Skeletal muscle cell (primary cell): Measurements from ENCODE around the gene TMEM18.

Experiments used
- DNase-seq: peaks from one replicate; pipeline ENCODE4 v3.0.0-alpha.2; 2010; ENCODE audit warnings: low read depth
- H3K4me3 ChIP-seq: 2 replicates; pipeline ENCODE4 v1.5.1; 2011; ENCODE audit warnings: low read depth, mild to moderate bottlenecking, control low read depth, low read length, moderate library complexity

The TMEM18 gene

DNA sequence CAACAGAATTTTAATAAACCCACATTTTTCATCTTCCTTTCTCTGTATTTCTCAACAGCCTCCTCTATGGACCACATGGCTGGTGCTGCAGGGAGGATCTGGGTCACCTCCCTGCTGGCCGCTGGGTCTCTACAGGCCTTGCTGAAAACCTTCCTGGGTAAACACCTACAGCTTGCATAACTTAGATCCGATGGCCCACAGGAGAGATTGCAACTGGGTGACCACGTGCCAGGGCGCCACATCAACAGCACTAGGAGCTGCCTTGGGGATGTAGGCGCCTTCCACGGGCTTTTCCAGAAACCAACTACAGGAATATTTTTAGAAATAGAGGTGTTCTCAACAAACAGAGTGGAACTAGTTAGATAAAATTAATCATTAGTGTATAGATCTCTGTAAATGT, 19.4 kb downstream of the TMEM18 start:
- no peak overlapping the region for H3K4me3 ChIP-seq
- DNase-seq: no peak

DNA sequence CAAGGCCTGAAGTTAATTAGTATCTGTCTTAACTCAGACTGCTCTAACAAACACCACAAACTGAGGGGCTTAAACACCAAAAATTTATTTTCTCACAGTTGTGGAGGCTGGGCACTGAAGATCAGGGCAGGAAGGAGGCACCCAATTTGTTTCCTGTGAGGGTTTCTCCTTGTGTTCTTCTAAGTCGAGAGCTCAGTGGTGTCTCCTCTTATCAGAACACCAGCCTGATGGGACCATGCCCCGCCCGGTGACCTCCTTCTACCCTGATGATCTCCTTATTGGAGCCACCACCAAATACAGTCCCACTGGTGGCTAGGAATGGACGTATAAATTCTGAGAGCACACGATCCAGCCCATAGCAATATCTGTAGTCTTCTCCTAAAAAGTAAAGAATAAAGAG, 20.5 kb downstream of the TMEM18 start:
- no peak overlapping the region for H3K4me3 ChIP-seq
- DNase-seq: no peak

DNA sequence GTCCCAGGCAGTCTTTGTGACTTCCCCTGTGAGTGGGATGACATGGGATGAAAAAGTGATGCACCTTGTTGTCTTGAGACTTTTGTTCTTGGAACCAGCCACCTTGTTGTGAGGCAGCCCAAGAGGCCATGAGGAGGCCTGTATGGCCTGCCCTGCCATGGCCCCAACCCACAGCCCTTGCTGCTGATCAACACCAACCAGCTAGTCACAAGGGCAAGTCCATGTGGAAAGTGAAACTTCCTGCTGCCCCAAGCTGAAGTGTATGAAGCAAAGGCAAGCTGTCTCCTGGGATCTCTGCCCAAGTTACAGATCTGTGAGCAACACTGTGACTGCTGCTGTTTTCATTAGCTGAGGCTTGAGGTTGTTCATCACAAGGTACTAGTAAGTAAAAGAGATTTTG, 21.6 kb downstream of the TMEM18 start:
- no peak for DNase-seq
- H3K4me3 ChIP-seq: no peak overlapping the region

DNA sequence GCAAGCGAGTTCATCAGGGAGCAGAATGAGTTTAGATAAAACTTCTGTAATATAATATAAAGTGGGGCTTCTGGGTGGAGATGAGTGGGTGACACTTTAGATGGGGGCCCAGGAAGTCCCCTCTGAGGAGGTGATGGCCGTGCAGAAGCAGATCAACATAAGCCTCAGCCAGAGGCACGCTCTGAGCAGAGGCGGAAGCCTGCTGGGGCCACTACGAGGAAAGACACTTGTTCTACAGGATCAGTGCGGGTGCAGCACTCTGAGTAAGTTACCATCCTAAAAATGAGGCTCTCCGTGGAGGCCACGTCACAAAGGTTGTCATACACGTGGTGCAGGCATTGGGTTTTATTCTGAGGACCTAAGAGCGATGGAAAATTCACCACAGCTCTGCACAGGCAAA, 22.3 kb downstream of the TMEM18 start:
- DNase-seq: no peak
- H3K4me3 ChIP-seq: no peak overlapping the region

DNA sequence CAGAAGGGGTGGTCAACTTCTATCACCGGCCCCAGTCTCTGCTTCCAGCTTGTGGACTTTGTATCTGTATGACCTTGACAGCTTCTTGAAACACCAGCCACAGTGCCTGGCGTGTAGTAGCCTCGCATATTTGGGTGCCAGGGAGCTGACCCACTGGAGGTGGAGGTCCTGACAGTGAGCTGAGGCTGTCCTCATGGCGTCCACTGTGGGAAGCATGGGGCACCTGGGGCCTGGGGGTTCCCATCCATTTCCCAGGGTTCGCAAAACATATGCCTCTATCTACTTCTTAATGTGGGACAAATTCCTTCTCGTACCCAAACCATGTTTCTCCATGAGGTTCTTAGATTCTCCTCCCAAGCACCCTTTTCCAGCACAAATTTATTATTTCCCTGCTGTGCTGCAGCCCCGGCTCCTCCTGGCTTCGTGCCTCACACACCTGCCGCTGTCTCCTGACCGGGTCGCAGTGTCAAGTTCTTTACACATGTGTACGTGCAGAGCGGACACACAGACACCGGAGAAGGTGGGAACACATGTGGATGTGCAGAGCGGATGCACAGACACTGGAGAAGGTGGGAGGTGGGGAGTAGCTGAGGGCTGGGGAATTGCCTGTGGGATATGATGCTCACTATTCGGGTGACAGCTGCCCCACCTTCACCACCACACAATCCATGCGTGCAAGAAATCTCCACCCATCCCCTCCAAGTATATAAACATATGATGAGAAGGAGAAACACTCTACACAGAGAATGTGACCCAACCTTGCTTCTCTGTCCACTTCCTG, 23.4 kb downstream of the TMEM18 start:
- DNase-seq: no peak
- H3K4me3 ChIP-seq: no peak overlapping the region

DNA sequence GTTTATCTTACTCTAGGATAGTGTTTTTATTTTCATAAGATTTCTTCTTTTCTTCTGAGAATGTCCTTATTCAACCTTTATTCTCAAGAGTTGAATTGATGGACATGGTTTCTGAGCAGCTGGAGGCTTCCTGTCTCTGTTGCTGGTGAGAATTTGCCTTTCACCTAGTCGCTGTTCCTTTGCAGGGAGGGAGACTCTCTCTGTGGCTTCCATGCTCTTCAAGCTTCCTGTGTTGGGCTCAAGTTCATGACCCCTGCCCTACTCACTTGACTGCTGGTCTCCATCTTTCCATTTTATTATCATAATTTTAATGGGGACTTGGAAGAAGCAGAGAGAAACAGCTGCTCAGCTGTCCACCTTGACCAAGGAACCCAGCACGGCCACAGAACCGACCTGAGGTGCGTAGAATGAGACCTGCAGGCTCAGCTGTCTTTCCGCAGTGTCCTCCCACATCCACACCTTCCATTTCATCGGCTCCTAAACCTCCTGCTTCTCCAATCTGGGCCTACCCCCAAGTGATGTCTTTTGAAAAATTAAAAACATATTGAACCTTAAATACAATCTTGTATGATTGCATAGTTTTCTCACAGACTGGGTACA, 24.2 kb downstream of the TMEM18 start:
- DNase-seq: no peak
- no peak overlapping the region for H3K4me3 ChIP-seq

DNA sequence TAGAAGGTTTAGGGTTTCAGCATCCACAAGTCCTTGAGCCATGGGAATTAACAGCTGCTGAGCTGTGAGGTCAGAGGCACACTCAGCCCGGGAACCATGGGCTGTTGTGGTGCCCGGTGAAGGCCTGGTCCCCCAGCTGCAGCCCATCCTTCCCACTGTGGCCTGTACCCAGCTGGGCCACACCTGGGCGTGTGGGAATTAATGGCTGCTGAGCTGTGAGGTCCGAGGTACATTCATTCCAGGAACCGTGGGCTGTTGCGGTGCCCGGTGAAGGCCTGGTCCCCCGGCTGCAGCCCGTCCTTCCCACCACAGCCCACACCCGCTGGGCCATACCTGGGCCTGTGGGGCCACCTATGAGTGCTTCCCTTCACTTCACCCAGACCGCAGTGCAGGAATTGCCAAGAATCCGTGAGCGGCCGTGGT, 25.2 kb downstream of the TMEM18 start:
- DNase-seq: no peak
- no peak overlapping the region for H3K4me3 ChIP-seq

DNA sequence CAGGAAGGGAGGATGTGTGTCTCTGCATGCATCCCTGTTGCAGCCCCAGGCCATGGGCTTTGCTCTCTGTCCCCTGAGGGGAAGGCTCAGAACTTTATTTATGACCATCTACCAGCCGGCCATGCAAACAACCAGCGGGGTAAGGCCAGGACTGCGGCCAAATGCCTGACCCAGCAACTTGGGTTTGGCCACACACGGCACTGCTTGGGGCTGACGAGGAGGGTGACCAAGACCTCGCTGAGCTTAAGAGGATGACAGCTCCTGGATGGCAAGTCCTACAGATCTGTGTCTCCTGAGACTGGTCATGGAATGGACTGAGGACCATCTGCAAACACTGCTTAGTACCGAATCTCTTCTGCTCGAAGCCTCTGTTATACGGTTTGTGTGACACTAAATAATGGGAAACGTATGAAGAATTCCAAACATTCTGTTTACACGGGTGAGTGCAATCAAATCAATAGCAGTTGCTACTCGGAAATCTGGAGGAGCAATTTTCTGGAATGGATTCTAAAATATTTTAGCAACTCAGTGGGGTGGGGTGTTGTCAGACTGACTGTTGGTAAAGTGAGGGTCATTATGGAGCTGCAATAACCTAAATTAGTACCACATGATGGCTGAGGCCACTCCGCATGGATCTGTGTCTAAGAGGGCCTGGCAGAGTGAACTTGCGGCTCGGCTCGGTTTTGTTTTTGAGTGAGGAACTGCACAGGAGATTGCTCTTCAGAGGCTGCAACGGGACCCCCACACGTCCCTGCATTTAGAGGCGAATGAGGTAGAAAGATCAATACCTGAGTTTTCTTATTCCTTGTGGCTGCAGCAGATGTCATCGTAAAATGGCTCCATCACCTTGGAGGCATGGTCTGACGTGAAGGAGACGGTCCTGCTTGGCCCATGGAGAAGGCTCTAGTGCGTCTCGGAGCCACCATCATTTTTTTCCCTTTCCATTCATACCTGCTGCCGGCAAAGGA, 26.6 kb downstream of the TMEM18 start:
- no peak overlapping the region for H3K4me3 ChIP-seq
- no peak for DNase-seq

DNA sequence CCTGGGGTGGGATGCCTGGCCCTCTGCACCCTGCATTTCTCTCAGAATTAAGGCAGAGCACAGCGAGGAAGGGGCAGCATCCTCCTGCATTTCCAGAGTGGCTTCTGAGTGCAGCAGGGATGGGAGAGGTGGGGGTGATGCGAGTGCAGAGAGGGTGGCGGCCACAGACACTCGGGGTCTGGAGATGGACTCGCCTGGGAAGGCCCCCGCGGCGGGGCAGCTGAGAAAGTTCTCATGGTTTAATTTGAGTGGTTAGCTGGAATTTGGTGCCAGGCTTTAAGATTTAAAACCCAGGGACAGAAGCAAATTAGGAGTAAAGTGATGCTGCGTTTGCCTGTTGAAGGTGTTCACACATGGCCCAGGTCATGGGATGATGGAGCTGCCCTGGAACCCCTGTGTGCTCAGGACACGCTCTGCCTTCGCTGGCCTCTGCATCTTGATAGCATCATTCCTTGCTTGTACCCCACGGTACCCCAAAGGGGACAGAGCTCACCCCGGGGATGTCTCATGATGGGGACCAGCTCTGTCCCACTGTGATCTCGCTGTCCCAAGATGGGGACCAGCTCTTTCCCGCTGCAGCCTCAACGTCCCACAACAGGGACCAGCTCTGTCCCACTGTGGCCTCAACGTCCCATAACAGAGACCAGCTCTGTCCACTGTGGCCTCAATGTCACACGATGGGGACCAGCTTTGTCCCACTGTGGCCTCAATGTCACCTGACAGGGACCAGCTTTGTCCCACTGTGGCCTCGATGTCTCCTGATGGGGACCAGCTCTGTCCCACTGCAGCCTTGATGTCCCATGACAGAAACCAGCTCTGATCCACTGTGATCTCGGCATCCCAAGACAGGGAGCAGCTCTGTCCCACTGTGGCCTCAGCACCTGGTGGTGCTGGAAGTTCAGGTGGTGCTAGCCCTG, 27.5 kb downstream of the TMEM18 start:
- no peak overlapping the region for H3K4me3 ChIP-seq
- DNase-seq: no peak

DNA sequence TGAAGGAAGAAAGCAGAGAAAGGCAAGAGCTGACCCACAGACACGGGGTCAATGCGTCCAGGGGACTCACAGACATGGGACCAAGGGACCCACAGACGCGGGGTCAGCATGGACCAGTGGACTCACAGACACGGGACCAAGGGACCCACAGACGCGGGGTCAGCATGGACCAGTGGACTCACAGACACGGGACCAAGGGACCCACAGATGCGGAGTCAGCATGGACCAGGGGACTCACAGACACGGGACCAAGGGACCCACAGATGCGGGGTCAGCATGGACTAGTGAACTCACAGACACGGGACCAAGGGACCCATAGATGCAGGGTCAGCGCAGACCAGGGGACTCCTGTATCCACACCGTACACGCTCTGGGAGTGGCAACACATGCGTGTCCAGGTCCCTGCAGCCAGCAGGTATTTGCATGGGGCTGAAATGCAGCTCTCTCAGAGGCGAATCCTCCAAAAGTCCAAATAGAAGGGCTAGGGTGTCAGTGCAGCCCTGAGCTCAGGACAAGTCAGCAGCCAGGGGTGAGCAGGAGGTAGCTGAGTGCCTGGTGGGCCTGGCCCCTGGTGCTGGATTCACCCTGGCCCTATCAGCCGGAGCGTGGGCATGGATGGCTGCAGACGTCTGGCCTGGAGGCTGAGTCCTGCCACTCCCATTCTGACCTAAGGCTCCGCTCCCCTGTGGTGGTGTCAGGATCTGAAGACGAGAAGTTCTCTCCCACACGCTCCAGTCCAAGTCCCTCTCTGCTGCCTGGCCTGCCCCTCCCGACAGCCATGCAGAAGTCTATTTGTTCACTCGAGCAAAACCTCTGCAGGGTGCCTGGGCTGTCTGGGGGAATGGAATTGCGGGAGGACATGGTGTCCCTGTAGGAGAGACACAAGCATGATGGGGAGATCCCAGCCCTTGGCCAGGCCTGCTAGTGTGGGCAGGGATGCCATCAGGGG, 28.5 kb downstream of the TMEM18 start:
- no peak overlapping the region for H3K4me3 ChIP-seq
- no peak for DNase-seq

DNA sequence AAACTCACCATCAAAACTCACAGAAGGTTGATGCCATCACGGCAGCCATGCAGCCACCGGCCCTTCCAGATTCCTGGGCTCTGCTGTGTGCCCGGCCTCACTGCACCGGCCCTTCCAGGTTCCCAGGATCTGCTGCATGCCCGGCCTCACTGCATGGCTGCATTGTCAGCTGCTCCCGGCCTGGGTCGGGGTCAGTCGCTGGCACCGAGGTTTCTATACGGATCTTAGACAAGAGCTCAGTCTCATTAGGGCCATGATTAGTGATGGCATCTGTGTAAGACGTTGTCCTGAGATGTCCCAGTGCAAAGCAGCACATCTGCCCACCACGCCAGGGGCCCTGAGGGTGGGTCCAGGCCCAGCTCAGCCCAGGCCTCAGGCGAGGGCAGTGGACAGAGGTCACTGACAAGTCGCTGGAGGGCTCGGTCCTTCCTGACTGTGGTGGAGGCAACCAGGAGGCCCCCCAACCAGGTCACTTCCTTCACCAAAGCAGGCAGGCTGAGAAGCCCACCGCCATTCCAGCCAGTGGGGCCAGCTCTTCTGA, 29.4 kb downstream of the TMEM18 start:
- H3K4me3 ChIP-seq: no peak overlapping the region

DNA sequence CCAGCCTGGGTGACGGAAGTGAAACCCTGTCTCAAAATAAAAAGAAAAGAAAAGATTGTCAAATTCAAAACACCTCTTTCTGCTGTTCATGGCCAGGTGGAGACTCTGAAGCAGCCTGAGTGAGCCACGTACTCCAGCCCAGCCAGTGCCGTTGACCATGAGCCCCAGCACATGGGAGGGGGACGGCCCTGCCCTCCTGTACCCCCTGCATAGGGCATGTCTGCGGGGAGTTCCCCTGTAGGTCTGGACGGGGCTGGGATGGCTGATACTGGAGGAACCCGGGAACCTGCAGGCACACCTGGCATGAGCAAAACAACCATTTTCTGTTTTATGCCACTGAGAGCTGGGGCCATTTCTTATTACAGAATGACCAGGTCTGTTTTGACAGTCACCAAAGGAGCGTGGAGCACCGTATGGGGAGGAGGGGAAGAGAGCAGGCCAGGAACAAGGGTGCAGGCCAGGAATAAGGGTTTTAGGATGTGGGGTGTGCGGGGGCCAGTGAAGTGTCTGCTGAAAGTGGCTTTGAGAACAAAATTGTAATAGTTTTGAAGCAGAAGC, 30.1 kb downstream of the TMEM18 start:
- no peak overlapping the region for H3K4me3 ChIP-seq
- no peak for DNase-seq

More for the DNA sequence above, 29.4 kb downstream of the TMEM18 start:
- DNase-seq: no peak

DNA sequence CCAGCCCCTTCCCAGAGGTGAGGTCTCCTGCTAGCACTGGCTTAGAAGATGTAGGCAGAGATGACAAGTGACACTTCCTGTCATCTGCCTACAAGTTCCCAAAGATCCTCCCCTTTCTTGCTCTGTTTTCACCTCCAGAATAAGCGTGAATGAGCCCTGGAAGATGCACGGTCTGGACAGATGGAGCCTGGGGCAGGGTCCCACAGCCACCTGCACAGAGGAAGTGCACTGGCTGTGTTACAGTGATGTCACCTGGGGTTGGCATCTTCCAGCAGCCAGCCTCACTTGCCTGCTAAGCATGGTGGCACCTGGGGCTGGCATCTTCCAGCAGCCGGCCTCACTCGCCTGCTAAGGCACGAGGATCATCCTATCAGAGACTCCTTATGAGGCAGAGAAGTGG, 32.3 kb downstream of the TMEM18 start:
- DNase-seq: no peak
- H3K4me3 ChIP-seq: no peak overlapping the region

DNA sequence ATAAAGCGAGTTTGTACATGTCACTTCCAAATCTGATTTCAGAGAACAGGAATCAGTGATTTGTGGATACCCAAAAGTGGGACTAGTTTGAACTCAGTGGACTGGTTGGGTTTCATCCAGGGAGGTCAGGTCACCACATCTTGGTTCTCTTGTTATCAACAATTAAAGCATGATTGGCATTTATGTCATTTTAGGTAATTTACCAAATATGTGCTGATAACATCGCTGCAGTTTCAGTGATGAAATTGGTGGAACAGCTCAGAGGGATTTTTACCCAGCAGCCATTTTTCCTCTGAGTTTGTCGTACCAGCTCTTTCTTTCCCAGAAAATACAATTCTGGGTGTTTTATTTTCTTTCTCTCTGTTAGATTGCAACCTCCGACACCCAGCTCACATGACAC, 33.4 kb downstream of the TMEM18 start:
- DNase-seq: no peak

DNA sequence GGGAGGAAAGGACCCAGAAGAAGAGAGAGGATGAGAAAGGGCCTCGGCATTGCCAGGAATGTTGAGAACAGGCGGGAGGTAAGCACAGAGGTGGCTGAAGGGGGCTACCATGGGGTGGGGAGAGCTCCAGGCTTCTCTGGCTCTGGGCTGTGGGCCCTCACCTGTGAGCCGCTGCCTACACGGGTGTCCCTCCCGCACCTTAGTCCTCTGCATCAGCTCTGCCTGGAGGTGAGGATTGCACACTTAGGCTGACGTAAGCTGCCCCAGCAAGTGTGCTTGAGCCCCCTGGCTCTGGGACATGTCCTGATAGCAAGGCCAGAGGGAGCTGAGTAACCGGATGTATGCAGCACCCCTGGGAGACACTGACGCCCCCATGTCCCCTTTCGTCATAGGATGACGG, 33.9 kb downstream of the TMEM18 start:
- no peak for DNase-seq
- no peak overlapping the region for H3K4me3 ChIP-seq

More for the DNA sequence above, 33.4 kb downstream of the TMEM18 start:
- H3K4me3 ChIP-seq: no peak overlapping the region

DNA sequence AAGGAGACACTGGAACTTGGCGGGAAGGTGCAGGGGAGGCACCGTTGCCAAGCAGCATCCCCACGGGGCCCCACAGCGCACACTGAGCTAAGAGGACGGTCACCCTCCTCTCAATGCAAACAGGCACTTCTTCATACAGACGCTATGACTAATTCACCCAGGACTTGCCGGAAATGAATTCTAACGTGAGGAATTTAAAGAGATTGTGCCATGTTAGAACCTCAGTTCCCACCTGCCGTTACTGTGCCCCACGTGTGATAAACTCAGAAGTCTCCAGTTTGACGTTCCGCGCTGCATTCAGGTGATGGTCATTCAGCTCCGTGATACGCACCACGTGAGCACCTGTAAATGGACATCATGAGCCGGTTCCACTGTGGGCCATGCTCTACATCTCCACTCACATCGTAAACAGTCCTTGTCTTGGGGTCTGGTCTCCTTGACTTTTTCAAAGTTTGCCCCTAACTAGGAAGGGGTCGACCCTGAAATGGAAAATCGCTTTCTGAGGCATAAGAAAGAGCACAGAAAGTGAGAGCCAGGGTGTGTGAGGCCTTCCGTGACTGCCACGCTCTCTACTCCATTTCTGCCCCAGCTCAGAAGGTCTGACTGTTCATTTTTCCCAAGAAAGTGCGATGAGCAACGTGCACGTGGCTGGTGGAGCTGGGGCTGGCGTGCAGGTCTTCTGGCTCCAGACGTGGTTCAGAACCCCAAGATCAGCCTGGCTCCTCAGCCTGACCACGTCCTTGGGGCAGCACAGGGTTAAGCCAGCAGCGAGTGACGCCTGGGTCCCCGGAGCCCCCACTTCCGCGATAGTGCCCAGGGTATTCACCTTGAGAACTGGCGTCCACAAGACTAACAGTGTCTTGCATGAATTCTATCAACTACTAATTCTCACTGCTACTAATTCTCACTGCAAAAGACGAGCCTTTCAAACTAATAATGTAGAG, 35.1 kb downstream of the TMEM18 start:
- no peak overlapping the region for H3K4me3 ChIP-seq
- no peak for DNase-seq
